ENCODE data around the gene ANKRD33.

The ANKRD33 gene

GRCh38 chr12:51908876-51909592 is 21.1 kb downstream of the ANKRD33 start:
- H2BK15ac ChIP-seq (replicated peaks; ENCODE audit: low read depth) = no peak overlapping the region
- no peak overlapping the region for H2BK5ac ChIP-seq (ENCODE audit: low read length)
- H4K5ac ChIP-seq (ENCODE audit: low read length) = no peak overlapping the region
- H2BK120ac ChIP-seq (ENCODE audit: low read depth, low read length) = no peak overlapping the region
- H3K23ac ChIP-seq (ENCODE audit: low read length) = no peak overlapping the region
- no peaks in the 10 kb centered on the region for H3K79me1 ChIP-seq (ENCODE audit: low read length)
- no peaks in the 10 kb centered on the region for H3K36me3 ChIP-seq (ENCODE audit: control insufficient read depth, insufficient read depth, low read length)
- no peak overlapping the region for H3K4me3 ChIP-seq (ENCODE audit: low read length)
- no peaks in the 10 kb centered on the region for H3K27me3 ChIP-seq (ENCODE audit: insufficient read depth, low read length, poor library complexity)
- H3K18ac ChIP-seq (ENCODE audit: low read length) = no peak overlapping the region
- no peak for DNase-seq
- H3K4me1 ChIP-seq (ENCODE audit: control insufficient read depth, low read depth, low read length) = peaks cover 13% of the 10 kb centered on the region
- H2AK5ac ChIP-seq (ENCODE audit: low read length) = no peak overlapping the region
- H3K4me2 ChIP-seq (ENCODE audit: low read length) = no peak overlapping the region
- no peak overlapping the region for H3K4ac ChIP-seq (ENCODE audit: low read depth, low read length)
- H3K9ac ChIP-seq (ENCODE audit: low read length) = no peak overlapping the region
- H3K56ac ChIP-seq (ENCODE audit: low read length) = no peak overlapping the region
- H4K8ac ChIP-seq (ENCODE audit: low read depth, low read length) = no peak overlapping the region
- no peak overlapping the region for H3K27ac ChIP-seq (ENCODE audit: low read depth, low read length)
- no peaks in the 10 kb centered on the region for H3K79me2 ChIP-seq (ENCODE audit: control insufficient read depth, insufficient read depth, low read length)
- WGBS (ENCODE audit: extremely low coverage, insufficient coverage, low lambda C conversion rate) = no CpG with 5 or more reads among the region's 9 CpGs

- Histone ChIP-seq H3K79me1 (ENCODE audit: low read length) (no peaks in the 10 kb centered on the region), H3K4ac (ENCODE audit: low read depth, low read length) (no peak overlapping the region), H3K4me2 (ENCODE audit: low read length) (no peak overlapping the region), H3K23ac (ENCODE audit: low read length) (no peak overlapping the region), H3K56ac (ENCODE audit: low read length) (no peak overlapping the region), H3K79me2 (ENCODE audit: control insufficient read depth, insufficient read depth, low read length) (no peaks in the 10 kb centered on the region), H4K5ac (ENCODE audit: low read length) (no peak overlapping the region), H4K8ac (ENCODE audit: low read depth, low read length) (no peak overlapping the region), H2BK120ac (ENCODE audit: low read depth, low read length) (no peak overlapping the region), H3K27me3 (ENCODE audit: insufficient read depth, low read length, poor library complexity) (no peaks in the 10 kb centered on the region), H3K36me3 (ENCODE audit: control insufficient read depth, insufficient read depth, low read length) (no peaks in the 10 kb centered on the region), H2BK15ac (replicated peaks; ENCODE audit: low read depth) (no peak overlapping the region), H3K18ac (ENCODE audit: low read length) (no peak overlapping the region), H3K9ac (ENCODE audit: low read length) (no peak overlapping the region), H3K4me3 (ENCODE audit: low read length) (no peak overlapping the region), H3K4me1 (ENCODE audit: control insufficient read depth, low read depth, low read length) (peaks cover 12% of the 10 kb centered on the region), H2BK5ac (ENCODE audit: low read length) (no peak overlapping the region), H2AK5ac (ENCODE audit: low read length) (no peak overlapping the region), H3K27ac (ENCODE audit: low read depth, low read length) (no peak overlapping the region)
- WGBS (ENCODE audit: extremely low coverage, insufficient coverage, low lambda C conversion rate) = no CpG with 5 or more reads among the region's 6 CpGs
- no peak for DNase-seq
These were observed 22.3 kb downstream of the ANKRD33 start for GRCh38 chr12:51910168-51910567.

- H3K36me3 ChIP-seq (ENCODE audit: control insufficient read depth, insufficient read depth, low read length) = no peaks in the 10 kb centered on the region
- H3K56ac ChIP-seq (ENCODE audit: low read length) = no peak overlapping the region
- no peak overlapping the region for H2BK15ac ChIP-seq (replicated peaks; ENCODE audit: low read depth)
- H3K79me2 ChIP-seq (ENCODE audit: control insufficient read depth, insufficient read depth, low read length) = no peaks in the 10 kb centered on the region
- H3K27me3 ChIP-seq (ENCODE audit: insufficient read depth, low read length, poor library complexity) = no peaks in the 10 kb centered on the region
- no peak overlapping the region for H2BK120ac ChIP-seq (ENCODE audit: low read depth, low read length)
- DNase-seq = no peak
- no peak overlapping the region for H3K27ac ChIP-seq (ENCODE audit: low read depth, low read length)
- no peaks in the 10 kb centered on the region for H3K79me1 ChIP-seq (ENCODE audit: low read length)
- no peak overlapping the region for H4K8ac ChIP-seq (ENCODE audit: low read depth, low read length)
- no peak overlapping the region for H2AK5ac ChIP-seq (ENCODE audit: low read length)
- no peak overlapping the region for H3K9ac ChIP-seq (ENCODE audit: low read length)
- no peak overlapping the region for H3K23ac ChIP-seq (ENCODE audit: low read length)
- no peak overlapping the region for H3K4me3 ChIP-seq (ENCODE audit: low read length)
- no peak overlapping the region for H3K4ac ChIP-seq (ENCODE audit: low read depth, low read length)
- no peak overlapping the region for H2BK5ac ChIP-seq (ENCODE audit: low read length)
- no CpG with 5 or more reads among the region's 3 CpGs for WGBS (ENCODE audit: extremely low coverage, insufficient coverage, low lambda C conversion rate)
- no peak overlapping the region for H4K5ac ChIP-seq (ENCODE audit: low read length)
- no peak overlapping the region for H3K18ac ChIP-seq (ENCODE audit: low read length)
- H3K4me1 ChIP-seq (ENCODE audit: control insufficient read depth, low read depth, low read length) = peaks cover 7% of the 10 kb centered on the region
- H3K4me2 ChIP-seq (ENCODE audit: low read length) = no peak overlapping the region
These were observed 22.8 kb downstream of the ANKRD33 start for GRCh38 chr12:51910691-51911090.

- H3K4ac ChIP-seq (ENCODE audit: low read depth, low read length) = no peak overlapping the region
- no peak overlapping the region for H3K23ac ChIP-seq (ENCODE audit: low read length)
- H3K18ac ChIP-seq (ENCODE audit: low read length) = no peak overlapping the region
- H4K8ac ChIP-seq (ENCODE audit: low read depth, low read length) = no peak overlapping the region
- no peak overlapping the region for H4K5ac ChIP-seq (ENCODE audit: low read length)
- H3K4me2 ChIP-seq (ENCODE audit: low read length) = no peak overlapping the region
- H2BK15ac ChIP-seq (replicated peaks; ENCODE audit: low read depth) = no peak overlapping the region
- H3K79me1 ChIP-seq (ENCODE audit: low read length) = no peaks in the 10 kb centered on the region
- H3K4me1 ChIP-seq (ENCODE audit: control insufficient read depth, low read depth, low read length) = peaks cover 2% of the 10 kb centered on the region
- no peak overlapping the region for H2BK5ac ChIP-seq (ENCODE audit: low read length)
- H3K4me3 ChIP-seq (ENCODE audit: low read length) = no peak overlapping the region
- no peaks in the 10 kb centered on the region for H3K79me2 ChIP-seq (ENCODE audit: control insufficient read depth, insufficient read depth, low read length)
- no peak overlapping the region for H3K56ac ChIP-seq (ENCODE audit: low read length)
- H3K27me3 ChIP-seq (ENCODE audit: insufficient read depth, low read length, poor library complexity) = no peaks in the 10 kb centered on the region
- no peak overlapping the region for H2BK120ac ChIP-seq (ENCODE audit: low read depth, low read length)
- H3K9ac ChIP-seq (ENCODE audit: low read length) = no peak overlapping the region
- no peak overlapping the region for H3K27ac ChIP-seq (ENCODE audit: low read depth, low read length)
- H2AK5ac ChIP-seq (ENCODE audit: low read length) = no peak overlapping the region
- WGBS (ENCODE audit: extremely low coverage, insufficient coverage, low lambda C conversion rate) = no CpG with 5 or more reads among the region's 6 CpGs
- DNase-seq = no peak
- H3K36me3 ChIP-seq (ENCODE audit: control insufficient read depth, insufficient read depth, low read length) = no peaks in the 10 kb centered on the region
These were observed 23.4 kb downstream of the ANKRD33 start for GRCh38 chr12:51911307-51911706.

GRCh38 chr12:51911788-51912711 is 24.1 kb downstream of the ANKRD33 start:
- Histone ChIP-seq H3K79me1 (ENCODE audit: low read length) (no peaks in the 10 kb centered on the region), H2AK5ac (ENCODE audit: low read length) (no peak overlapping the region), H3K36me3 (ENCODE audit: control insufficient read depth, insufficient read depth, low read length) (no peaks in the 10 kb centered on the region), H2BK120ac (ENCODE audit: low read depth, low read length) (no peak overlapping the region), H3K4me2 (ENCODE audit: low read length) (no peak overlapping the region), H2BK15ac (replicated peaks; ENCODE audit: low read depth) (no peak overlapping the region), H3K4me3 (ENCODE audit: low read length) (no peak overlapping the region), H2BK5ac (ENCODE audit: low read length) (no peak overlapping the region), H3K79me2 (ENCODE audit: control insufficient read depth, insufficient read depth, low read length) (no peaks in the 10 kb centered on the region), H3K56ac (ENCODE audit: low read length) (peak overlapping the region; percentile 44), H3K4ac (ENCODE audit: low read depth, low read length) (no peak overlapping the region), H3K27me3 (ENCODE audit: insufficient read depth, low read length, poor library complexity) (no peaks in the 10 kb centered on the region), H4K5ac (ENCODE audit: low read length) (no peak overlapping the region), H3K27ac (ENCODE audit: low read depth, low read length) (no peak overlapping the region), H3K4me1 (ENCODE audit: control insufficient read depth, low read depth, low read length) (no peaks in the 10 kb centered on the region), H4K8ac (ENCODE audit: low read depth, low read length) (no peak overlapping the region), H3K23ac (ENCODE audit: low read length) (no peak overlapping the region), H3K9ac (ENCODE audit: low read length) (no peak overlapping the region), H3K18ac (ENCODE audit: low read length) (no peak overlapping the region)
- WGBS (ENCODE audit: extremely low coverage, insufficient coverage, low lambda C conversion rate) = no CpG with 5 or more reads among the region's 8 CpGs
- DNase-seq = peak; percentile 75
